HG02870 (cell line): ENCODE measurements around the gene FHIT.

Source experiments
- ATAC-seq: cut with Tn5 transposase; IDR thresholded peaks from one replicate; pipeline ENCODE4 v1.9.1; 2021; ENCODE audit warnings: mild to moderate bottlenecking, moderate library complexity; ENCODE audit not compliant: unreplicated experiment

Gene FHIT

GRCh38 chr3:59727902-59728586 lies 1523.2 kb downstream of the FHIT start:
- no peak for ATAC-seq

GRCh38 chr3:59726279-59726678 lies 1525.0 kb downstream of the FHIT start:
- no peak for ATAC-seq

- ATAC-seq = no peak
Measured at GRCh38 chr3:59717679-59718205, 1533.5 kb downstream of the FHIT start.

GRCh38 chr3:59714066-59714465 lies 1537.2 kb downstream of the FHIT start:
- ATAC-seq = no peak

GRCh38 chr3:59710554-59710953 lies 1540.7 kb downstream of the FHIT start:
- no peak for ATAC-seq

GRCh38 chr3:59709702-59710553 lies 1541.3 kb downstream of the FHIT start:
- ATAC-seq = no peak

GRCh38 chr3:59708202-59708601 lies 1543.0 kb downstream of the FHIT start:
- ATAC-seq = no peak

GRCh38 chr3:59704292-59704691 lies 1547.0 kb downstream of the FHIT start:
- no peak for ATAC-seq

GRCh38 chr3:59699648-59700320 lies 1551.5 kb downstream of the FHIT start:
- ATAC-seq = no peak
